AG04450 (cell line): ENCODE data around the gene MEF2C. TPM values are rescaled to one million over a fixed set of nuclear protein-coding genes. Genes with fewer than 3 reads are reported as not detected.

Experiments
- CTCF ChIA-PET: fragments of 300-600, 350-600 bp; formaldehyde crosslinking; extraction: SDS; loops from one replicate; lab custom pipeline; 2022; ENCODE audit warnings: antibody characterized with exemption, inconsistent platforms; lab: Charles Lee
- POLR2A ChIA-PET: fragments of 350-600 bp; formaldehyde crosslinking; extraction: SDS; loops from one replicate; lab custom pipeline; 2021; ENCODE audit warnings: antibody characterized with exemption, inconsistent platforms; lab: Yijun Ruan, JAX
- DNase-seq: peaks from one replicate; pipeline ENCODE4 v3.0.0-alpha.2; 2011; ENCODE audit warnings: low read depth, low spot score
- H3K27ac ChIP-seq: one replicate; pipeline ENCODE4 v1.5.1; 2012; ENCODE audit warnings: low read depth, low read length, control low read depth
- H3K27me3 ChIP-seq: one replicate; pipeline ENCODE4 v1.6.0; 2012; ENCODE audit warnings: low read length; ENCODE audit not compliant: control insufficient read depth, insufficient read depth
- H3K4me3 ChIP-seq: 2 replicates; pipeline ENCODE4 v1.5.1; 2011; ENCODE audit warnings: mild to moderate bottlenecking, low read depth, low read length, control low read depth
- H3K9me3 ChIP-seq: 2 replicates; pipeline ENCODE4 v1.5.1; 2012; ENCODE audit warnings: low read length; ENCODE audit not compliant: control insufficient read depth, insufficient read depth
- CTCF ChIP-seq: IDR thresholded peaks from 2 replicates; pipeline ENCODE4 v1.5.1; 2011; ENCODE audit warnings: low read depth, low read length, control low read depth, inconsistent platforms
- polyA plus RNA-seq: library from polyadenylated mRNA; depleted of rRNA; stranded (reverse); fragments of >200 nt; gene quantifications from 2 replicates; pipeline ENCODE4 v1.2.3, GENCODE V29; 2011

MEF2C gene
- polyA plus RNA-seq, 1 experiment, result 3.9 TPM

- no peak overlapping the region for H3K4me3 ChIP-seq
- no peak for DNase-seq
- ChIA-PET POLR2A (no interaction called here), CTCF (interaction anchor here (0.7 to 1.1 kb wide), 2 partner anchors 12 to 19 kb away, joined by 3 to 4 read pairs; no protein-coding TSS in a partner anchor)
- no peak overlapping the region for H3K27ac ChIP-seq
- peaks cover 93% of the 10 kb centered on the region for H3K27me3 ChIP-seq
- TF ChIP-seq CTCF, result no peak
- H3K9me3 ChIP-seq, result peaks cover 4% of the 10 kb centered on the region; the same call in 1 of the 2 replicates
Measured at GRCh38 chr5:88678770-88679381, 204.1 kb downstream of the MEF2C start.

GRCh38 chr5:88677943-88678769, 204.8 kb downstream of the MEF2C start:
- H3K27ac ChIP-seq, result no peak overlapping the region
- CTCF ChIA-PET, result interaction anchor here (1.1 kb wide), 1 partner anchor 13 kb away, joined by 4 read pairs; no protein-coding TSS in a partner anchor
- H3K4me3 ChIP-seq, result no peak overlapping the region
- POLR2A ChIA-PET, result no interaction called here
- DNase-seq, result no peak
- no peaks in the 10 kb centered on the region; the same call in 1 of the 2 replicates for H3K9me3 ChIP-seq
- no peak for TF ChIP-seq CTCF
- H3K27me3 ChIP-seq, result peaks cover 93% of the 10 kb centered on the region

DNA sequence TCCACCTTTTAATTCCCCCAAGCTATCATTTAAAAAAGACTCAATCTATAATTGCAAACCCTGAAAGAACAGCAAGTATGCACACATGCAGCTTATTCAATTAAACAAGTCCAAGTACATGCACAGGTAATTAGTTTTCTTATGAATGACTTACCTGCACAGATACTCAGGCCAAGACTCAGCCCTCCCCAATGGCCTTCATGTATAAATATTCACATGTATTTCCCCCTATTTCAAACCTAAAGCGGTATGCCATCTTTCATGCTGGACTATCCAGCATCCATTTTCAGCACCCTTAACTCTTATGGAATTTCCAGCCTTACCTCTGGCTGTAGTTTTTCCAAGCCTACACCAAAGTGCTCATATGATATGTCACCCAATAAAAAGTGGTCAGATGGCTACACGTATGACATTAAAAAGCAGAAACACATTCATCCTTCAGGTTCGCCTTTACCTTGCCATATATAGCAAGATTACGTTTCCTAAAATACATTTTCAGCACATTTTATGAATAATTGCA, 205.5 kb downstream of the MEF2C start:
- CTCF ChIA-PET, result no interaction called here
- no peak for DNase-seq
- H3K4me3 ChIP-seq, result no peak overlapping the region
- no peaks in the 10 kb centered on the region; the same call in 1 of the 2 replicates for H3K9me3 ChIP-seq
- no peak overlapping the region for H3K27ac ChIP-seq
- TF ChIP-seq CTCF, result no peak
- POLR2A ChIA-PET, result no interaction called here
- H3K27me3 ChIP-seq, result peaks cover 94% of the 10 kb centered on the region

- CTCF ChIA-PET, result no interaction called here
- H3K27ac ChIP-seq, result no peak overlapping the region
- DNase-seq, result no peak
- POLR2A ChIA-PET, result no interaction called here
- no peaks in the 10 kb centered on the region; the same call in 1 of the 2 replicates for H3K9me3 ChIP-seq
- TF ChIP-seq CTCF, result no peak
- H3K4me3 ChIP-seq, result no peak overlapping the region
- peaks cover 94% of the 10 kb centered on the region for H3K27me3 ChIP-seq
Measured at GRCh38 chr5:88676637-88677375, 206.2 kb downstream of the MEF2C start.
